HG03095 (cell line): ENCODE data around the gene IFNA21.
"Not testable (repeated sequence)": the region's sequence is repeated elsewhere in the genome, so short reads cannot be mapped to it uniquely, and the experiment has no call there.

ENCODE experiments used
- ATAC-seq: cut with Tn5 transposase; IDR thresholded peaks from one replicate; pipeline ENCODE4 v1.9.1; 2021; ENCODE audit warnings: moderate library complexity; ENCODE audit not compliant: unreplicated experiment

Gene IFNA21

GRCh38 chr9:21166560-21166959 is at the start of gene IFNA21:
Gene IFNA21 (minus strand): TSS chr9:21166660. CDS start chr9:21166612, 48 bp downstream.
- not testable (repeated sequence) for ATAC-seq

GRCh38 chr9:21213411-21214326 is 47.2 kb upstream of the IFNA21 start:
- ATAC-seq, result peak; percentile 64

GRCh38 chr9:21212160-21212559 is 45.7 kb upstream of the IFNA21 start:
- ATAC-seq, result not testable (repeated sequence)

DNA sequence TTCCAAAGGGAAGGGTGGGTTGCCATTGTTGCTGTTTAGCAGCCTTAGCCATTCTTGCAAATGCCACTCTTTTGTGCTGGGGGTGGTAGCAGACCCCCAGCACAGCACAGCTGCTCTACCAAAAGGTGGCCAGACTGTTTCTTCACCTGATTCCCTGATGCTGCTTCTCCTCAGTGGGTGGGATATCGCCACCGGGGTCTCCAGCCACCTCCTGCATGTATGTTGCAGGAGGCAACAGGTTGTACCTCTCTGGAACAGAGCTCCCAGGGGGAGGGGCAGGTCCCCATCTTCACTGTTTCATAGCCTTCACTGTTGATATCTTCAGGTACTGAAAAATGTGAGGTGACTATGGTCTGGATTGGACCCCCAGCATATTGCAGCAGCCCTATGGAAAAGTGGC is 44.3 kb upstream of the IFNA21 start:
- ATAC-seq, result not testable (repeated sequence)

- no peak for ATAC-seq
These were observed 43.9 kb upstream of the IFNA21 start for GRCh38 chr9:21210311-21210710.

- not testable (repeated sequence) for ATAC-seq
These were observed 40.6 kb upstream of the IFNA21 start, which contains the start of gene IFNA10 for GRCh38 chr9:21207043-21207442. Gene IFNA10 (minus strand): TSS chr9:21207143. CDS start chr9:21207097, 46 bp downstream.

GRCh38 chr9:21205204-21205603 is 38.7 kb upstream of the IFNA21 start:
- no peak for ATAC-seq

GRCh38 chr9:21202105-21202504 is 35.6 kb upstream of the IFNA21 start, which contains the start of gene IFNA7:
Gene IFNA7 (minus strand): TSS chr9:21202205. CDS start chr9:21202165, 40 bp downstream.
- ATAC-seq, result not testable (repeated sequence)

- ATAC-seq, result peak; percentile 90
These were observed 28.7 kb upstream of the IFNA21 start for GRCh38 chr9:21194867-21195776.

- ATAC-seq, result not testable (repeated sequence)
These were observed 21.0 kb upstream of the IFNA21 start, which contains the start of gene IFNA4 for GRCh38 chr9:21187487-21187886. Gene IFNA4 (minus strand): TSS chr9:21187587. CDS start chr9:21187531, 56 bp downstream.

- ATAC-seq, result peak; percentile 87
These were observed 16.6 kb upstream of the IFNA21 start for GRCh38 chr9:21182810-21183736.

GRCh38 chr9:21174671-21175070 is 8.2 kb upstream of the IFNA21 start:
- no peak for ATAC-seq

DNA sequence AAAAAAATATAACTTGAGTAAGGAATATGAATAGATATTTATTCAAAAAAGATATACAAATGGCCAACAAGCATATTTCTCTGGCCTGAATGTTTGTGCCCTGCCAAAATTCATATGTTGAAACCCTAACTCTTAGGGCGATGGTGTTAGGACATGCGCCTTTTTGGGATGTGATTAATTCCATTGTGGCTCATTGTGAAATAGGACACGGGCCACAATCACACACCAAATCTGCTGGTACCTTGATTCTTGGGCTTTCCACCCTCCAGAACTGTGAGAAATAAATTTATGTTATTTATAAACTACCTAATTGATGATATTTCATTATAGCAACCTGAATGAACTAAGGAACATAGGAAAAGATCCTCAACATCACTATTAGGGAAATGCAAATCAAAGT is 5.7 kb upstream of the IFNA21 start:
- no peak for ATAC-seq

GRCh38 chr9:21171351-21171750 is 4.9 kb upstream of the IFNA21 start:
- no peak for ATAC-seq

GRCh38 chr9:21165516-21165915 is 944 bp downstream of the IFNA21 start:
- no peak for ATAC-seq

DNA sequence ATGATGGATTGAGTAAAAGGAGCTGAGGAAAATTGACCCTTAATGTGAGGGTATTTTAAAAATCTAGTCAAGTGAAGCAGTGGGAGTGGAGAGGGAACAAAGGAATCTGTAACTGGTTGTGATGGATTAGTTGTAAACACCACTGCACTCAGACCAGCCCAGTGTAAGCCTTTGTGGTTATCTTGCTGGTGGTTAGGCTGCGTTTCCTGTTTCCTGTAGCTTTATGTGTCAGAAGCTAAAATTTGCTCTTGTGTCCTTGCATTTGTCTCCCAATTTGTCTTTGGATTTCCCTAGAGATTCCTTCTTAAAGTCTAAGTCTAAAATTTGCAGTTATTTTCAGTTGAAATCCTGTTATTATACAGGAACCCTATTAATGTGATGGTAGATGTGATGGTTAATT is 6.3 kb downstream of the IFNA21 start:
- ATAC-seq, result peak; percentile 92

GRCh38 chr9:21155501-21155900 is 11.0 kb downstream of the IFNA21 start:
- ATAC-seq, result no peak

GRCh38 chr9:21154018-21154608 is 12.3 kb downstream of the IFNA21 start:
- peak; percentile 74 for ATAC-seq

- peak; percentile 20 for ATAC-seq
These were observed 13.0 kb downstream of the IFNA21 start for GRCh38 chr9:21153336-21154017.
